HuH-7 (cell line): Measurements from ENCODE around the gene ABCC1.

ENCODE experiments used
- DNase-seq: peaks from one replicate; pipeline ENCODE4 v3.0.0; 2011; ENCODE audit warnings: low spot score

ABCC1 gene

GRCh38 chr16:16021020-16021419 is 71.6 kb downstream of the ABCC1 start:
- no peak for DNase-seq

GRCh38 chr16:16021646-16021987 is 72.2 kb downstream of the ABCC1 start:
- no peak for DNase-seq

GRCh38 chr16:16021988-16022682 is 72.7 kb downstream of the ABCC1 start:
- DNase-seq = peak; percentile 70

GRCh38 chr16:16022683-16023064 is 73.3 kb downstream of the ABCC1 start:
- DNase-seq = no peak

GRCh38 chr16:16025214-16025968 is 76.0 kb downstream of the ABCC1 start:
- no peak for DNase-seq

GRCh38 chr16:16027728-16028310 is 78.4 kb downstream of the ABCC1 start:
- no peak for DNase-seq

- DNase-seq = peak; percentile 61
Observed at GRCh38 chr16:16028311-16028999, 79.0 kb downstream of the ABCC1 start.

- no peak for DNase-seq
Observed at GRCh38 chr16:16029431-16030011, 80.1 kb downstream of the ABCC1 start.

GRCh38 chr16:16030449-16030848 is 81.0 kb downstream of the ABCC1 start:
- no peak for DNase-seq

GRCh38 chr16:16031401-16031800 is 82.0 kb downstream of the ABCC1 start:
- DNase-seq = no peak

- no peak for DNase-seq
Observed at GRCh38 chr16:16032271-16032979, 83.0 kb downstream of the ABCC1 start.

GRCh38 chr16:16033208-16033717 is 83.8 kb downstream of the ABCC1 start:
- DNase-seq = no peak

GRCh38 chr16:16036359-16036792 is 87.0 kb downstream of the ABCC1 start:
- DNase-seq = no peak

GRCh38 chr16:16037521-16037920 is 88.1 kb downstream of the ABCC1 start:
- DNase-seq = no peak

- no peak for DNase-seq
Observed at GRCh38 chr16:16037970-16038369, 88.6 kb downstream of the ABCC1 start.

GRCh38 chr16:16038950-16039349 is 89.5 kb downstream of the ABCC1 start:
- DNase-seq = no peak

- DNase-seq = no peak
Observed at GRCh38 chr16:16041196-16041892, 91.9 kb downstream of the ABCC1 start.

GRCh38 chr16:16042076-16042475 is 92.7 kb downstream of the ABCC1 start:
- no peak for DNase-seq

GRCh38 chr16:16045296-16045695 is 95.9 kb downstream of the ABCC1 start:
- DNase-seq = no peak

GRCh38 chr16:16045879-16046278 is 96.5 kb downstream of the ABCC1 start:
- DNase-seq = peak; percentile 75

- DNase-seq = no peak
Observed at GRCh38 chr16:16047761-16048160, 98.3 kb downstream of the ABCC1 start.
